ENCODE data around the gene GRIN3B.

The GRIN3B gene

DNA sequence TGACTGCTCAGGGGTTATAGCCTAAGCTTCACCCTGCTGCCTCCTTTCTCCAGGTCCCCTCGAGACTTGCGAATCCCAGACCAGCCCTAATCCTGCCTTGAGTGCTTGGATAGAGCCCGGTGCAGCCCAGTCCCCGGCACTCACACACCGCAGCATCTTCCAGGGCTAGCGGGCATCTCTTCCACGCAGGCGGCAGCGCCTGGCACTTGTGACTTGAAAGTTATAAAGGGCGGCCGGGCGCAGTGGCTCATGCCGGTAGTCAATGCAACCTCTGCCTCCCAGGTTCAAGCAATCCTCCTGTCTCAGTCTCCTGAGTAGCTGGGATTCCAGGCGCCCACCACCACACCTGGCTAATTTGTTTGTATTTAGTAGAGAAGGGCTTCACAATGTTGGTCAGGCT is 14.1 kb upstream of the GRIN3B start:
- no peak overlapping the region for H2AFZ ChIP-seq
- H3K27ac ChIP-seq: no peak overlapping the region
- no peak overlapping the region for H3K9ac ChIP-seq
- H3K4me3 ChIP-seq (ENCODE audit: low read depth, low read length): no peak overlapping the region
- H3K79me2 ChIP-seq: no peaks in the 10 kb centered on the region
- no peak overlapping the region for H3K4me2 ChIP-seq (ENCODE audit: low read length)
- TF ChIP-seq CTCF (IDR thresholded peaks at IDR 0.05): no peak
- peaks cover 3% of the 10 kb centered on the region for H3K4me1 ChIP-seq
- H3K36me3 ChIP-seq (ENCODE audit: control insufficient read depth, insufficient read depth, low read length): no peaks in the 10 kb centered on the region
- H3K9me3 ChIP-seq (ENCODE audit: control insufficient read depth, low read length): no peaks in the 10 kb centered on the region
- no peaks in the 10 kb centered on the region for H3K27me3 ChIP-seq (ENCODE audit: control insufficient read depth, insufficient read depth, low read length)

- Histone ChIP-seq H3K4me2 (ENCODE audit: low read length) (no peak overlapping the region), H2AFZ (no peak overlapping the region), H3K9me3 (ENCODE audit: control insufficient read depth, low read length) (no peaks in the 10 kb centered on the region), H3K4me1 (peaks cover 3% of the 10 kb centered on the region), H3K9ac (no peak overlapping the region), H3K36me3 (ENCODE audit: control insufficient read depth, insufficient read depth, low read length) (no peaks in the 10 kb centered on the region), H3K27me3 (ENCODE audit: control insufficient read depth, insufficient read depth, low read length) (no peaks in the 10 kb centered on the region), H3K27ac (no peak overlapping the region), H3K4me3 (ENCODE audit: low read depth, low read length) (no peak overlapping the region), H3K79me2 (no peaks in the 10 kb centered on the region)
- no peak for TF ChIP-seq CTCF (IDR thresholded peaks at IDR 0.05)
Observed at GRCh38 chr19:988081-988480, 12.1 kb upstream of the GRIN3B start.

- Histone ChIP-seq H3K27ac (no peak overlapping the region), H3K79me2 (no peaks in the 10 kb centered on the region), H3K36me3 (ENCODE audit: control insufficient read depth, insufficient read depth, low read length) (no peaks in the 10 kb centered on the region), H3K4me2 (ENCODE audit: low read length) (no peak overlapping the region), H2AFZ (no peak overlapping the region), H3K4me1 (peaks cover 3% of the 10 kb centered on the region), H3K4me3 (ENCODE audit: low read depth, low read length) (no peak overlapping the region), H3K9me3 (ENCODE audit: control insufficient read depth, low read length) (no peaks in the 10 kb centered on the region), H3K27me3 (ENCODE audit: control insufficient read depth, insufficient read depth, low read length) (no peaks in the 10 kb centered on the region), H3K9ac (no peak overlapping the region)
- TF ChIP-seq CTCF (IDR thresholded peaks at IDR 0.05): no peak
Observed at GRCh38 chr19:988510-988909, 11.7 kb upstream of the GRIN3B start.

DNA sequence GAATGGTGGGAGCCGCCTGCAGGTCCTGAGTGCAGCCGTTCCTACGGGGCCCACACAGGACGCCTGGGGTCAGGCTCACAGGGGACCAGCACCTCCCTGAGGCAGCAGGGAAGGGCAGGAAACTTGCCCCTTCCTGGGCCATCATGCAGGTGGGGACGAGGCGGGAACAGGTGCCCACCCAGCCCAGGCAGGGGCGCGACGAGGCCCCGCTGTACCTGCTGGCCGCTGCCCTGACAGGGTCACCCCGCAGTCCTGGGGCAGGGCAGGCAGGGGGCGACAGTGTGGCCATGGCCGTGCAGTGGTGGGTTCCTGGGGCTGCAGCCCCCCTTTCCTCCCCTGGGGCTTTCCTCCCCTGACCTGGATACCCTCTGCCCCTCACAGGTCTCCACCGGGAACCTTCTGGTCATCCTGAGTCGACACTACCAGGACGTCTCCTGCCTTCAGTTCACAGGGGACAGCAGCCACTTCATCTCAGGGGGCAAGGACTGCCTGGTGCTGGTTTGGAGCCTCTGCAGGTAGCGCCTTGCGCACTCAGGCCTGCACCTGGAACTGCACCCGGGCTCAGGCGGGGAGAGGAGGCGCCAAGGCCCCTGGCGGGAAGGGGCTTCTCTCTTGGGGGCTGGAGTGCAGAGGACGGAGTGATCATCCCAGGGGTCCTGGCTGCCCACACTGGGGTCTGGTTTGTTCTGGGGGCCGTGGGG is 10.7 kb upstream of the GRIN3B start:
- no peak for TF ChIP-seq CTCF (IDR thresholded peaks at IDR 0.05)
- Histone ChIP-seq H3K4me3 (ENCODE audit: low read depth, low read length) (no peak overlapping the region), H2AFZ (no peak overlapping the region), H3K9ac (no peak overlapping the region), H3K27me3 (ENCODE audit: control insufficient read depth, insufficient read depth, low read length) (no peaks in the 10 kb centered on the region), H3K4me2 (ENCODE audit: low read length) (no peak overlapping the region), H3K9me3 (ENCODE audit: control insufficient read depth, low read length) (no peaks in the 10 kb centered on the region), H3K27ac (no peak overlapping the region), H3K79me2 (no peaks in the 10 kb centered on the region), H3K36me3 (ENCODE audit: control insufficient read depth, insufficient read depth, low read length) (no peaks in the 10 kb centered on the region), H3K4me1 (peaks cover 3% of the 10 kb centered on the region)

- no peaks in the 10 kb centered on the region for H3K27me3 ChIP-seq (ENCODE audit: control insufficient read depth, insufficient read depth, low read length)
- H3K27ac ChIP-seq: no peak overlapping the region
- H3K9me3 ChIP-seq (ENCODE audit: control insufficient read depth, low read length): no peaks in the 10 kb centered on the region
- H3K4me2 ChIP-seq (ENCODE audit: low read length): no peak overlapping the region
- no peak for TF ChIP-seq CTCF (IDR thresholded peaks at IDR 0.05)
- no peaks in the 10 kb centered on the region for H3K79me2 ChIP-seq
- H3K9ac ChIP-seq: no peak overlapping the region
- no peak overlapping the region for H2AFZ ChIP-seq
- no peaks in the 10 kb centered on the region for H3K36me3 ChIP-seq (ENCODE audit: control insufficient read depth, insufficient read depth, low read length)
- H3K4me3 ChIP-seq (ENCODE audit: low read depth, low read length): no peak overlapping the region
- H3K4me1 ChIP-seq: no peaks in the 10 kb centered on the region
Observed at GRCh38 chr19:990119-990571, 10.1 kb upstream of the GRIN3B start.

Data from parathyroid adenoma (tissue), 2 donors.